Ishikawa (cell line): Measurements from ENCODE around the gene PTPRM.

ENCODE experiments used
- CEBPB ChIP-seq: IDR thresholded peaks from 2 replicates; pipeline ENCODE4 v1.6.1; 2012
- CREB1 ChIP-seq: IDR thresholded peaks from 2 replicates; pipeline ENCODE4 v1.6.1; 2012; ENCODE audit warnings: low read depth
- EGR1 ChIP-seq: IDR thresholded peaks from 2 replicates; pipeline ENCODE4 v1.6.1; 2012
- EP300 ChIP-seq: IDR thresholded peaks from 2 replicates; pipeline ENCODE4 v1.6.1; 2012; ENCODE audit warnings: borderline replicate concordance
- FOXM1 ChIP-seq: IDR thresholded peaks from 2 replicates; pipeline ENCODE4 v1.6.1; 2012; ENCODE audit warnings: low read depth, borderline replicate concordance
- RAD21 ChIP-seq: IDR thresholded peaks from 2 replicates; pipeline ENCODE4 v1.6.1; 2012; ENCODE audit warnings: low read depth
- TAF1 ChIP-seq: IDR thresholded peaks from 2 replicates; pipeline ENCODE4 v1.6.1; 2012; ENCODE audit warnings: low read depth, mild to moderate bottlenecking
- TCF12 ChIP-seq: IDR thresholded peaks from 2 replicates; pipeline ENCODE4 v1.6.1; 2012; ENCODE audit warnings: low read depth
- TEAD4 ChIP-seq: IDR thresholded peaks from 2 replicates; pipeline ENCODE4 v1.6.1; 2012
- USF1 ChIP-seq: IDR thresholded peaks from 2 replicates; pipeline ENCODE4 v1.6.1; 2012
- YY1 ChIP-seq: IDR thresholded peaks from 2 replicates; pipeline ENCODE4 v1.6.1; 2012; ENCODE audit warnings: low read depth
- TF ChIP-seq, protein P1 (sequence below): IDR thresholded peaks from 2 replicates; pipeline ENCODE4 v1.6.1; 2012; ENCODE audit warnings: low read depth, mild to moderate bottlenecking
- TF ChIP-seq, protein P2 (sequence below): IDR thresholded peaks from 2 replicates; pipeline ENCODE4 v1.6.1; 2012

GRCh38 chr18:8190980-8191379, 623.9 kb downstream of the PTPRM start:
- TF ChIP-seq TAF1: no peak
- TF ChIP-seq, protein P1, sequence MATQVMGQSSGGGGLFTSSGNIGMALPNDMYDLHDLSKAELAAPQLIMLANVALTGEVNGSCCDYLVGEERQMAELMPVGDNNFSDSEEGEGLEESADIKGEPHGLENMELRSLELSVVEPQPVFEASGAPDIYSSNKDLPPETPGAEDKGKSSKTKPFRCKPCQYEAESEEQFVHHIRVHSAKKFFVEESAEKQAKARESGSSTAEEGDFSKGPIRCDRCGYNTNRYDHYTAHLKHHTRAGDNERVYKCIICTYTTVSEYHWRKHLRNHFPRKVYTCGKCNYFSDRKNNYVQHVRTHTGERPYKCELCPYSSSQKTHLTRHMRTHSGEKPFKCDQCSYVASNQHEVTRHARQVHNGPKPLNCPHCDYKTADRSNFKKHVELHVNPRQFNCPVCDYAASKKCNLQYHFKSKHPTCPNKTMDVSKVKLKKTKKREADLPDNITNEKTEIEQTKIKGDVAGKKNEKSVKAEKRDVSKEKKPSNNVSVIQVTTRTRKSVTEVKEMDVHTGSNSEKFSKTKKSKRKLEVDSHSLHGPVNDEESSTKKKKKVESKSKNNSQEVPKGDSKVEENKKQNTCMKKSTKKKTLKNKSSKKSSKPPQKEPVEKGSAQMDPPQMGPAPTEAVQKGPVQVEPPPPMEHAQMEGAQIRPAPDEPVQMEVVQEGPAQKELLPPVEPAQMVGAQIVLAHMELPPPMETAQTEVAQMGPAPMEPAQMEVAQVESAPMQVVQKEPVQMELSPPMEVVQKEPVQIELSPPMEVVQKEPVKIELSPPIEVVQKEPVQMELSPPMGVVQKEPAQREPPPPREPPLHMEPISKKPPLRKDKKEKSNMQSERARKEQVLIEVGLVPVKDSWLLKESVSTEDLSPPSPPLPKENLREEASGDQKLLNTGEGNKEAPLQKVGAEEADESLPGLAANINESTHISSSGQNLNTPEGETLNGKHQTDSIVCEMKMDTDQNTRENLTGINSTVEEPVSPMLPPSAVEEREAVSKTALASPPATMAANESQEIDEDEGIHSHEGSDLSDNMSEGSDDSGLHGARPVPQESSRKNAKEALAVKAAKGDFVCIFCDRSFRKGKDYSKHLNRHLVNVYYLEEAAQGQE: no peak
- TF ChIP-seq USF1: no peak
- no peak for TF ChIP-seq FOXM1
- no peak for TF ChIP-seq EGR1
- no peak for TF ChIP-seq TCF12
- no peak for TF ChIP-seq EP300
- TF ChIP-seq RAD21: no peak
- TF ChIP-seq CEBPB: no peak
- no peak for TF ChIP-seq TEAD4
- TF ChIP-seq YY1: no peak
- TF ChIP-seq, protein P2, sequence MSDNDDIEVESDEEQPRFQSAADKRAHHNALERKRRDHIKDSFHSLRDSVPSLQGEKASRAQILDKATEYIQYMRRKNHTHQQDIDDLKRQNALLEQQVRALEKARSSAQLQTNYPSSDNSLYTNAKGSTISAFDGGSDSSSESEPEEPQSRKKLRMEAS: no peak
- no peak for TF ChIP-seq CREB1
